ENCODE data around the gene WBP1L.
A peak's percentile ranks its signal among the peaks of the same experiment; 100 is the strongest.

Gene WBP1L

DNA sequence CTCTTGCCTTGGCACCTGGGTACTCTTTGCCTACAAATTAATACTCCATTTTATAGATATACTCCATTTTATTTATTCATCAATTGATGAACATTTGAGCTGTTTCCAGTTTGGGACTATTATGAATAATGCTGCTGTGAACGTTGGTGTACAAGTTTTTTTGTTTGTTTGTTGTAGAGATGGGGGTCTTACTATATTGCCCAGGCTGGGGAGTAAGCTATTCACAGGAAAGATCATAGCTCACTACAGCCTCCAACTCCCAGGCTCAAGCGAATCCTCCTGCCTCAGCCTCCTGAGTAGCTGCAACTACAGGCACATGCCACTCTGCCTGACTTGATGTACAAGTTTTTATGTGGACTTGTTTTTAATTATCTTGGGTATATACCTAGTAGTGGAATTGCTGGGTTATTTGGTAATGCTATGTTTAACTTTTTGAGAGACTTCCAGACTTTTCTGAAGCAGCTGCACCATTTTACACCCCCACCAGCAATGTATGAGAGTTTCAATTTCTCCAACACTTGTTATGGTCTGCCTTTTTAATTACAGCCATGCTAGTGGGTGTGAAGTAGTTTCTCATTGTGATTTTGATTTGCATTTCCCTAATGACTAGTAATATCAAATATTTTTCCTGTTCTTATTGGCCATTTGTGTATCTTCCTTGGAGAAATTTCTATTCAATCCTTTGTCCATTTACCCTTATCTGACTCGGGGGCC is 15.9 kb downstream of the WBP1L start:
- DNase-seq: no peak

GRCh38 chr10:102761981-102762380 is 18.2 kb downstream of the WBP1L start:
- DNase-seq: no peak

GRCh38 chr10:102762401-102763015 is 18.8 kb downstream of the WBP1L start:
- no peak for DNase-seq

DNA sequence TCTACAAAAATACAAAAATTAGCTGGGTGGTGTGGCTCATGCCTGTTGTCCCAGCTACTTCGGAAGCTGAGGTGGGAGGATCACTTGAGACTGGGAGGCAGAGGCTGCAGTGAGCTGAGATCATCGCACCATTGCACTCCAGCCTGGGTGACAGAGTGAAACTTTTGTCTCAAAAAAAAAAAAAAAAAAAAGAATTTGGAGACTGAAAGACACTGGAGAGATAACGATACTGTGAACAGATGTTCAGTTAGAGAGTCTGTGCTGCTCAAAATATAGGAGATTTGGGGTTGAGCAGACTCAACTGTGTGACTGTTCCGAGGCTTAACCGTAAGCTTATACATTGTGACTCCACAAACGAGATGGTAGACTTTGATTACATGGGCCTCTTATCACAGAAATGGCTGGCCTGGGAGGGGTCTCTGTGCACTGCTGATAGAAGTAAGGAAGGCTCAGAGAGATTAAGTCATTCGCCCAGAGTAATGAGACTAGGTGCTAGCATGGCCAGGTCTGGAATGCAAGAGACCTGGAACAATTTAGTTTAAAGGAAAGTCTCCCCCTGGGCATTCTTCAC is 19.4 kb downstream of the WBP1L start:
- no peak for DNase-seq

DNA sequence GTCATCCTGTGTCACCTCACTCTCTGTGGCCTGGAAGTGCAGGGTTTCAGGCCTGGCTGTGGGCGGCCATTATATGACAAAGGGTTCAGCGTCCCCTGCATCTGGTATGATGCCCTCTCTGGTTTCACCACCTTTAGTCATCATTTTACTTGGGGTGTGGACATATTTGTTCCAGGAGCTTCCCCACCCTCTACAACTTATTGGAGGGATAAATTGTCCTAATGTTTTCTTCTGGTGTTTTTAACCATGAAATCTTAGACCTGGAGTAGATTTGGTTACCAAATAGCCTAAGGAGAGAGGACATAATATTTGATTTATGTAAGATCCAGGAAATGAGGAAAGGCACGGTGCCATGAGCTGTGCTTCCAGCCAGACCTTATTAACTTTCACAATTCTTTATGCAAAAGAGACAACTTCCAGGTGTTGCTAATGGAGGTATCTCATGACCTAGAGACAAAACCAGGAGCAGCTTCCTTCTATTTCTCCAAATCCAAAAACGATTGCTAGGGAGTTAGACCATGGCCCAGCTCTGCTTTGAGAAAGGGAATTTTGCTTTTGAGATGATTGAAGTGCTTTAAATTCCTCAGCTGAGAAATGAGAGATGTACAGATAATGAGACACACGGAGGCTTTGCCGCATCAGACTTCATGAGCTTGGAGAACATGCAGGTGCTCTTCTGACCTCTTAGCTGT is 20.9 kb downstream of the WBP1L start:
- DNase-seq: no peak

GRCh38 chr10:102765336-102765735 is 21.6 kb downstream of the WBP1L start:
- DNase-seq: no peak

DNA sequence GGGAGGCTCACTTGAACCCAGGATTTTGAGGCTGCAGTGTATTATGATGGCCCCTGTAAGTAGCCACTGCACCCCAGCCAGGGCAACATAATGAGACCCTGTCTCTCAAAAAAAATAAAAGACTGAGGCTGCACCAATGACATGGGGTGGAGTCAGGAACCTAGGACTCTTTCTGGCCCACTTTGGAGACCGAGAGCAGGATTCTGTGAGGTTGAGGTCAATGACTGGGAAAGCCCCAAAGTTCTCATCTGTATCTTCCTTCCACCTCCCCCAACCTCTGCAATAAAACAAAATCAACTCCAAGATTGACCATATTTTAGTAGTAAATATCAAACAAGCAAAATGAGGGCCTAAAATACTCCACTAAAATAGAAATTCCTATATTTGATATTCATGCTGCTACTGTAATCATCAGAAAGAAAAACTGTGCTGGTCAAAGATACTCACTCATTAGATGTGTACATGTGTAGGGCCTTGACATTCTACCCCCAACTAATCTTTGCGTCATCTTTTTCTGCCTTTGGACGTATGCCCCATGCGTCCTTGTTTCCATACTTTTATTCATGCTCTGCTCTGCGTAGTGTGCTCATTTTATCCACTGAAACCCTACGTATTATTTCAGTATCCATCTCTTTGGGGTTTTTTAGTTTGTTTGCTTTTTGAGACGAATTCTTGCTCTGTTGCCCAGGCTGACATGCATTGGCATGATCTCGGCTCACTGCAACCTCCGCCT is 23.8 kb downstream of the WBP1L start:
- DNase-seq: no peak

GRCh38 chr10:102769375-102770107 is 25.8 kb downstream of the WBP1L start:
- DNase-seq: no peak

DNA sequence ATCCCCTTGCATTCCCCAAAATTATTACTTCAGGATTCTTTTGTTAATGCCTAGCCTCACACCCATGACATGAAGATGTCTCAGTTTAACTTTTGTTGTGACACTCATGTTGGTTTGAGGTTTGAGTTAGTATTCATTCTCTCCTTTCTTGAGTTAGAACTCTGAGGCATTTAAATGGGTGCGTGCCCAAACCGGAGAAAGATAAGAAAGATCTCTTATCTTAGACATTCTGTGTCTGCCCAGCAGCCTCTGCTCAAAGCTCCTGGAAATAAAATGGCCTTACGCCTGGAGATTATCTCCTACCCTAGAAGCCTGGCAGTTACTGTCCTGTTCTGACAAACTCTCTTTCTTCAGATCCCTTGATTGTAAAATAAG is 26.3 kb downstream of the WBP1L start:
- no peak for DNase-seq

- DNase-seq: no peak
Observed at GRCh38 chr10:102770792-102771191, 27.0 kb downstream of the WBP1L start.

DNA sequence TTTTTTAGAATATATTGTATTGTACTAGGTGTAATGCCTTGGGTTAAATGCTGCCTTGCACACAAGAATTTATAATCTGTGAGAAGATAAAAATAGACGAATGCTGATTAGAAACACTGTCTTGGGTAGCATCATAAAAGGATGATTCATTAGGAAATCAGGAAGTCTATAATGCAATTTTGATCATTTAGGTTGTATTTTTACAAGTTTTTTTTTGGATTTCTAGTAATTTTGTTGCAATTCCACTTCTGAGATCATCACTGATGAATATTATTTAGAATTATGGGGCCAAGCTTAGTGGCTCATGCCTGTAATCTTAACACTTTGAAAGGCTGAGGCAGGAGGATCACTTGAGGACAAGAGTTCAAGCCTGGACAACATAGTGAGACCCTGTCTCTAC is 29.6 kb downstream of the WBP1L start:
- no peak for DNase-seq

- DNase-seq: no peak
Observed at GRCh38 chr10:102773986-102774385, 30.2 kb downstream of the WBP1L start.

DNA sequence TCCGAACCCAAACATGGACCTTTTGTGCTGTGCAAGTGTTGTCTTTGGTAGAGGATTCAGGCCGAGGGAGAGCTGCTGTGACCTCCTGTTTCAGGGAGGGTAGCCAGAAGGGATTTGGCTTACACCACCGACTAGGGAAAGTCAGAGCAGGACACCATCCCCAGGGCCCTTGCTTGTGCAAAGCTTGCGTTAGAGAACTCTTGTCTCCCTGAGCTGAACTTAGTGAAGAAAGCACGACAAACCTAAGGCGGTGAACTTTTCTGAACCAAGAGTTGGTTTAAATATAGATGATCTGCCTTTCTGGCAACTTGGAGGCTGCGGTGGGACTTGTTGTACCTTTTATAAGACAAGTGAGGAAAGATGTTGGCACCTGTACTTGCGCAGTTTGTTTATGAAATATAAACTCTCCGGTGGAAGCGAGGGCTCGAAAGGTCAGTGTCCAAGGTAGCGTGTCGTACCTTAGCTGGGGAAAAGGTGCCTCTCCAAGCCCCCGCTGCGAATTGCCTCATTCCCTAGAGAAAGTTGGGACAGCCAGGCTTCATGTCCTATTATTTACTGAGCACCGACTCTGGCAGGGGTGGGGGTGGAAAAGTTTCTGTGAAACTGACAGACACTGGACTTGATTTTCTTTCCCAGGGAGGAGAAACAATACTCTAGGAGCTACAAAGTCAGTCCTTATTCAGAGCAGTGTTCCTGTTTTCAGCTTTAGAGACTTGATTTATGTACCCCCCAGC is 31.6 kb downstream of the WBP1L start:
- no peak for DNase-seq

DNA sequence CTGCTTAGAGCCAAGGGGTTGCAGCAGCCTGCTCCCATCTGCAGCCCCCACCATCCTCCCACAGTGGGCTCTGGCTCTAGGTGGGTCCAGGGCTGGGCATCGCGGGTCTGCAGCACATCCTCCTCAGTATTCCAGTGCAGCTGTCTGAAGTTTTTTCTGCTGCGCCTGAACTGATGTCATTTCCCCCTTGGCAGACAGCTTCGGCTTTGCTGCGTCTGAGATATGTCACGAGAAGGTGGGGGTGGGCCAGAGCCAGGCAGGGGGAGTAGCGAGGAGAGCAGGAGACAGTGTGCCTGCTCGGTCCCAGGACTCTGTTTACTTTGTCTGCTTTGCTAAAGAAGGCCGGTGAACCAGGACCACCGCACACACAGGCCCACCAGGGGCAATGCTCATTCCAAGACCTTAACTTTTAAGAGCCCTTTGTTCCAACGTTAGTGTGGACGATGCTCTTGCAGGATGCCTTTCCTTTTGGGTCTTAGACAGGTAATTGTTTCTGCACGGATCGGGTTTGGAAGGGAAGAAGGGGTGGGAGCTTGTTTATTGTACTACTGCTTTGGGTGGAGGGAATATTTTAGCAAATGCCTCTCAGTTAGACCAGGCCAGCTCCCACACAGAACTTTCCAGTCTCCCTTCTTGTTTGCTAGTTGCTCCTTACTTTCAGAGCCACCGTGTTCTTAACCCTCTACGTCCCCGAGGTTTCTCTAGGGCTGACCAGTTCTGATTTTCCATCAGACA is 32.4 kb downstream of the WBP1L start:
- peak in 1 of 2 donors; percentile 5 for DNase-seq

DNA sequence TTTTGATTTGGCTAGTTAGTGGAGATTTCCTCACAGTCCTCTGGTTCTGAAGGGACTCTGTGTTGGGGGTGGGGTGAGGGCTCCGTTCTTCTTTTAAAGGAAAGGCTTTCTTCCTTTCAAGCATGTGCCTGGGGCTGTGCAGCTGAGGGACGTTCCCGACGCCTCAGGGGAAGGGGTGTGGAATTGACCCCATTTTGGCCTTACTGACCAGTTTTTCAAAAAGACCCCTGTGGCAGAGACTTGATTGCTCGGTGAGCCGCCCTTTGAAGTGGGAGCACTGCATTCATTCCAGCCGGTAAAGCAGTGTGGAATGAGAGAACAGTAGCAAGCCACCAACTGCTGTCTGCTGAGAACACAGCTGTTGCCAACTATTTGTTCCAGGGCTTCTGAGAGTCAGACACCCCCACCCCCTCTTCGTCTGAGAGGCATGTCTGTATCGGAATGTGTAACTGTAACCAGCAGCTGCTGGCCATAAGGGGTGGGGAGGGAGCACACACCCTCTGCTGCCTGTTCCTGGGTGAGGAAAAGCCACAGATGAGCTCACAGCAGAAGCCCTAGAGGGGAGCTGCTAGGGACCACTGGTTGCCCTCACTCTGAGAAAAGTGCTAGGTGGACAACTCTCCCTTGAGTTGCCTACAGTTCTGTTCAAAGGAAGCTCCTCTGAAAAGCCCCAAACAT is 33.2 kb downstream of the WBP1L start:
- DNase-seq: no peak

GRCh38 chr10:102777711-102778453 is 34.1 kb downstream of the WBP1L start:
- DNase-seq: no peak

DNA sequence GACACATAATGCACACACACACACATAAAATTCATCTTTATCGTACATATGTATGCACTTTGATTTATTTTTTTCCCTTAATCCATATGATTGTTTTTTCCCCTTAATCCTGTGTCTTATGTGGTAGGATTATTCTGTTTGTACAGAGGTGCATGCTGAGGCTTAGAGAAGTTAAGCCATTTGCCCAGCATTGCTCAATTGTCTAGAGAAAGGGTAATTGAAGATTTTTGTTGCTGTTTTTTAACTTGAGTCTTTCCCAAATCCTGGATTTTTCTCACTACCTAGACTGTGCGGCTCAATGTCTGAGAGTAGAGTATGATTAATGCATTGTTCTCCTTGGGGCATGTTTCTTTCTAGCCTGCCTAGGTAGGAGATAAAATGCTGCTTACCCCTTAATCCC is 35.0 kb downstream of the WBP1L start:
- no peak for DNase-seq

DNA sequence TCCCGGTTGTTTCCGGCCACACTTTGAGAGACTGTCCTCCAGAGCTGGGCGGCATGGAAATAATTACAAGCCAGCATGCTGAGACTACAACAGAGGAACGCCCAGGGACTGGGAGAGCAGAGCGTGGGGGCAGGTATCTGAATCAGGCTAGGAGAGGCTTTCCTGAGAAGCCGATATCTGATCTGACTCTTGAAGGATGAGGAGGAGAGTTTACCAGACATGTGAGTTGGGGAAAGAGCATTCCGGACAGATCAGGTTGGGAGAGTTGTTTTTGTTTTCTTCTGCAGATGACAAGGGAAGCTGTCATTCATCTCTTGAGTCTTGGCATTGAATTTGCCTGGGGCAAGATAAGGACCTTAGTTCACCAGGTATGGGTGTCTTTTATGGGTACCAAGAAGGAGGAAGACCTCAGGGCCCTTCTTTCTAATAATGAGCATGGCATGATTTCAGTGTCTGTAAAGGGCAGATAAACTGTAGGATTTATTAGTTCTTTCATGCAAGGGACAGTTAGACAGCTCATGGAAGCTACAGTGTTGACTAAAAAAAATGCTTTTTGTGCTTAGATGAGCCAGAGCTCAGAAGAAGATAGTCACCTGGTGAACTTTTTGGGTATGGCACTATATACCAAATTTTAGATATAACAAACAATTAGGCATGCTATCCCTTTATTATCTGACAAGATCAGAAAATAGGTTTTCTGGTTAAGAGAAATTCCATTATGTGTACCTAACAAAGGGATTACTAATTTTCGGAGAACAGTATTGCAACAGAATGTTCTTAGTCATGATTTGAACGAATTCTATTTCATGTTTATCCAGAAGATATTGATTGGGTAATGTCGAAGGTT is 36.2 kb downstream of the WBP1L start:
- DNase-seq: no peak

DNA sequence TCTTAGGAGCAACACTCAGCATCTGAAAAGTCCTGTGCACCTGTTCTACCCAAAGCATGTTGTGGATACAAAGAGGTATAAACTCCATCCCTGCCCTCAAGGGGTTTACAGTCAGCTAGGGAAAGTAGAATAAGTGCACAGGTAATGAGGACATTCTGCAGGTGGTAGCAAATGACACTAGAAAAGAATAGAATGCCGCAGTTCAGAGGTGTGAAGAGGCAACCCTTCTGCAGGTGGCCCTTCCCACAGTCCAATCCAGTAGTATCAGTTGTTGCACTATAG is 36.7 kb downstream of the WBP1L start:
- DNase-seq: no peak

All from activated CD4-positive, alpha-beta T cell treated with anti-CD3 and anti-CD28 coated beads for 4 hours (primary cell).